ENCODE measurements around the gene ZC3H12D.

The ZC3H12D gene

DNA sequence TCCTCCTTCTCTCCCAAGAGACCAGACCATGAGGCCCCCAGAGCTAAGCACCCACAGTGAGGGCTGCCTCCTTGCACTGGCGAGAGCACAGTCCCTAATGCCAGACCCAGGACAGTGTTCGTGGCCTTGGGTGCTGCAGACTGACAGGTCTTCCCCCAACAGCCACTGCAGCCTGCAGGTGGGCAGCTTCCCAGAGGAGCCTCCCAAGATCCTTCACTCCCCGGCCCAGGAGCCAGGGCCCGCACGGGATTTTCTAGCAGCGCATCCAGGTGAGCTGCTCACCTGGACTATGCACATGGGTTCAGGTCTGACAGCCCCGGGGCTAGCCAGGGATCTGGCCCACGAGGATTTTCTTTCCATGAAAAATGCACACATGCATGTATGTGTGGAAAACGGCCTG lies 43.1 kb downstream of the ZC3H12D start:
- no peak overlapping the region for H3K4me3 ChIP-seq (ENCODE audit: low read depth, low read length)
- H3K27me3 ChIP-seq (ENCODE audit: insufficient read depth, low read length), result peaks cover 9% of the 10 kb centered on the region; the same call in 1 of the 2 replicates
- no peak overlapping the region for H2AFZ ChIP-seq (ENCODE audit: low read length, unreplicated experiment)
- no peak overlapping the region for H3K27ac ChIP-seq (ENCODE audit: low read depth, low read length)
- H3K4me1 ChIP-seq (ENCODE audit: control insufficient read depth, insufficient read depth, low read length, unreplicated experiment), result no peaks in the 10 kb centered on the region
- H3K36me3 ChIP-seq (ENCODE audit: insufficient read depth, low read length), result no peaks in the 10 kb centered on the region
- H3K79me2 ChIP-seq (ENCODE audit: control insufficient read depth, insufficient read depth, low read length, unreplicated experiment), result no peaks in the 10 kb centered on the region

DNA sequence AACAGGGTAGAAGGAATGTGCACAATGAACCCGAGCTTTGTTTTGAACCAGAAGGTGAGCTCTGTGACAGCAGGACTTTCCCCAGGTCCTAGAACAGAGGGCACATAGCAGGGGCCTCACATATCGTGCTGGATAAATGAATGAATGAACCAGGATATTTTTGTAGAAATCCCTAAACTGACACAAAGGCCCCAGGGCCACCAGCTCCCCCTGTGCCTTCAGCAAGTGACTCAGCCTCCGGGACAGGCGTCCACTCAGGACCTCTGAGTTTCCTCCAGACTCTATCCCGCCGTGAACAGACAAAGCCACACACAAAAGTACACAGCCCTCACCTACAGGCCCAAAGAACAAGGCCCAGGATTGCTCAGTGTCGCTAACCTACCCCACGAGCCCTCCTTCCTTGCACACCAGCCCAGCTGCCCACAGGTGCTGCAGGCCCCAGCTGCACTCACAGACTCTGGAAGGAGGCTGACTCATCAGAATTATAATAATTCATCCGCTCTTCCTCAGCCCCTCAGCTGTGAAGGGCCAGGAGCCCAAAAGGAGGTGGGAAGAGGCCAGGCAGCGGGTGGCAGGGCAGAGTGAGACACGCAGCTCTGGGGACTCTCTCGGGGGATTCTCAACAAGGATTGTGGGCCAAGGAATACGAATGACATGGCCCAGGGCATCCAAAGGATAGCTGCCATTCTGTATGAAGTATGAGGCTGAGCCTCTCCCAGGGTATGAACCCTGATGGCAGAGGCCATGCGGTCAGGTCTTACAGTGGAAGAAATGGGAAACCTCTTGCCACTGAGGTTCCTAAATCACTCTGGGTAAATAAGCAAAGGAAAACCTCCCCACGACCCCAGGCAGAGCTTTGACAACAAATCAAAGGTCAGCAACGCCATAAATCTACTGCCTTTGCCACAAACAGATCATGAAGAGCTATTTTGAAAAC lies 43.8 kb downstream of the ZC3H12D start:
- H3K79me2 ChIP-seq (ENCODE audit: control insufficient read depth, insufficient read depth, low read length, unreplicated experiment), result no peaks in the 10 kb centered on the region
- no peaks in the 10 kb centered on the region for H3K36me3 ChIP-seq (ENCODE audit: insufficient read depth, low read length)
- H3K4me3 ChIP-seq (ENCODE audit: low read depth, low read length), result no peak overlapping the region
- no peaks in the 10 kb centered on the region for H3K4me1 ChIP-seq (ENCODE audit: control insufficient read depth, insufficient read depth, low read length, unreplicated experiment)
- H3K27me3 ChIP-seq (ENCODE audit: insufficient read depth, low read length), result peaks cover 2% of the 10 kb centered on the region; the same call in 1 of the 2 replicates
- no peak overlapping the region for H2AFZ ChIP-seq (ENCODE audit: low read length, unreplicated experiment)
- H3K27ac ChIP-seq (ENCODE audit: low read depth, low read length), result no peak overlapping the region

DNA sequence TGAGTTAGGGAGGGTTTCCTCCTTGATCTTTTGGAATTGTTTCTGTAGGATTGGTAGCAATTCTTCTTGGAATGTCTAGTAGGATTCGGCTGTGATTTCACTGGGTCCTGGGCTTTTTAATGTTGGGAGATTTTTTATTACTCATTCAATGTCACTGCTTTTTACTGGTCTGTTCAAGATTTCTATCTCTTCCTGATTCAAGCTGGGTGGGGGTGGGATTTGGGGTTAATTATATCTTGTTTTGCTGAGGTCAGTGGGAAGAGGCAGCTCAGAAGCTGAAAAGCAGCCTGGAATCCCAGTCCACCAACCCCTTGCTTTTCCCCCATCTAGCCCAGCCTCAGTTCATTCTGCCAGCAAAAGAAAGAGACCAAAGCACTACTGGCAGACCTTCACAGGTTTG lies 45.2 kb downstream of the ZC3H12D start:
- H3K4me1 ChIP-seq (ENCODE audit: control insufficient read depth, insufficient read depth, low read length, unreplicated experiment), result no peaks in the 10 kb centered on the region
- no peak overlapping the region for H3K4me3 ChIP-seq (ENCODE audit: low read depth, low read length)
- H3K27ac ChIP-seq (ENCODE audit: low read depth, low read length), result no peak overlapping the region
- H3K36me3 ChIP-seq (ENCODE audit: insufficient read depth, low read length), result no peaks in the 10 kb centered on the region
- no peaks in the 10 kb centered on the region for H3K79me2 ChIP-seq (ENCODE audit: control insufficient read depth, insufficient read depth, low read length, unreplicated experiment)
- H2AFZ ChIP-seq (ENCODE audit: low read length, unreplicated experiment), result no peak overlapping the region
- H3K27me3 ChIP-seq (ENCODE audit: insufficient read depth, low read length), result no peaks in the 10 kb centered on the region; the same call in 1 of the 2 replicates

DNA sequence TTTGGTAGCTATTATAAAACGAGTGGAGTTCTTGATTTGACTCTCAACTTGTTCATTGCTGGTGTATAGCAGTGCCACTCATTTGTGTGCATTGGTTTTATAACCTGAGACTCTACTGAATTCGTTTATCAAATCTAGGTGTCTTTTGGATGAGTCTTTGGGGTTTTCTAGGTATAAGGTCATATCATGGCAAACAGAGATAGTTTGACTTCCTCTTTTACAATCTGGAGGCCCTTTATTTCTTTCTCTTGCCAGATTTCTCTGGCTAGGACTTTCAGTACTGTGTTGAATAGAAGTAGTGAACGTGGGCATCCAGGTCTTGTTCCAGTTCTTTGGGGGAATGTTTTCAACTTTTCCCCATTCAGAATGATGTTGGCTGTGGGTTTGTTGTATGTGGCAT lies 46.0 kb downstream of the ZC3H12D start:
- H3K4me1 ChIP-seq (ENCODE audit: control insufficient read depth, insufficient read depth, low read length, unreplicated experiment), result no peaks in the 10 kb centered on the region
- H3K27me3 ChIP-seq (ENCODE audit: insufficient read depth, low read length), result no peaks in the 10 kb centered on the region; the same call in 1 of the 2 replicates
- H3K36me3 ChIP-seq (ENCODE audit: insufficient read depth, low read length), result no peaks in the 10 kb centered on the region
- H2AFZ ChIP-seq (ENCODE audit: low read length, unreplicated experiment), result no peak overlapping the region
- no peaks in the 10 kb centered on the region for H3K79me2 ChIP-seq (ENCODE audit: control insufficient read depth, insufficient read depth, low read length, unreplicated experiment)
- no peak overlapping the region for H3K4me3 ChIP-seq (ENCODE audit: low read depth, low read length)
- no peak overlapping the region for H3K27ac ChIP-seq (ENCODE audit: low read depth, low read length)

DNA sequence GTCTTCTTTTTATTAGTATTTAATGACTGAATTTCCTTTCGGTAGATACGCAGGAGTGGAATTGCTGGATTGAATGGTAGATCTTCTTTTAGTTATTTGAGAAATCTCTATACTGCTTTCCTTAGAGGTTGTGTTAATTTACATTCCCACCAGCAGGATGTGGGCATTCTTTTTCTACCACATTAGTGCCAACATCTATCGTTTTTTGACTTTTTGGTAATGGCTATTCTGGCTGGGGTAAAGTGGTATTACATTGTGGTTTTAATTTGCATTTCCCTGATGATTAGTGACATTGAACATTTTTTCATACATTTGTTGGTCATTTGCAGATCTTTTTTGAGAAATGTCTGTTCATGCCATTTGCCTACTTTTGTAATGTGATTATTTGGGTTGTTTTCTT lies 47.6 kb downstream of the ZC3H12D start:
- no peaks in the 10 kb centered on the region for H3K36me3 ChIP-seq (ENCODE audit: insufficient read depth, low read length)
- H3K4me3 ChIP-seq (ENCODE audit: low read depth, low read length), result no peak overlapping the region
- no peaks in the 10 kb centered on the region for H3K4me1 ChIP-seq (ENCODE audit: control insufficient read depth, insufficient read depth, low read length, unreplicated experiment)
- H2AFZ ChIP-seq (ENCODE audit: low read length, unreplicated experiment), result no peak overlapping the region
- H3K27ac ChIP-seq (ENCODE audit: low read depth, low read length), result no peak overlapping the region
- no peaks in the 10 kb centered on the region for H3K79me2 ChIP-seq (ENCODE audit: control insufficient read depth, insufficient read depth, low read length, unreplicated experiment)
- H3K27me3 ChIP-seq (ENCODE audit: insufficient read depth, low read length), result no peaks in the 10 kb centered on the region

DNA sequence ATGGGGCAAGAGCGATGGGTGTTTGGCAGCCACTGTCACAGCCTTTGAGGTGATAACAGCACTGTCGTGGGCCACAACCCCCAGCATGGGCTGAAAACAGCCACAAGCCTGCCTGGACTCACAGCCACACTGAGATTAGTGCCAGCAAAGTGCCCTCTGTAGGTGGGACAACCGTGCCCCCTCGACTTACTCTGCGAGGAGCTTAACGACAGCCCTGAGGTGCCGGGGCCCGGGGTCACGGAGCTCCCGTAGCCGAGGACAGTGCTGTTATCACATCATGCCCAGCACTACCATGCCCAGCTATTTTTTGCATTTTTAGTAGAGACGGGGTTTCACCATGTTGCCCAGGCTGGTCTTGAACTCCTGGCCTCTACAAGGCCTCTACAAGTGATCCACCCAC lies 48.2 kb downstream of the ZC3H12D start:
- no peak overlapping the region for H3K27ac ChIP-seq (ENCODE audit: low read depth, low read length)
- H3K79me2 ChIP-seq (ENCODE audit: control insufficient read depth, insufficient read depth, low read length, unreplicated experiment), result no peaks in the 10 kb centered on the region
- no peaks in the 10 kb centered on the region for H3K36me3 ChIP-seq (ENCODE audit: insufficient read depth, low read length)
- no peak overlapping the region for H3K4me3 ChIP-seq (ENCODE audit: low read depth, low read length)
- no peaks in the 10 kb centered on the region for H3K4me1 ChIP-seq (ENCODE audit: control insufficient read depth, insufficient read depth, low read length, unreplicated experiment)
- H3K27me3 ChIP-seq (ENCODE audit: insufficient read depth, low read length), result no peaks in the 10 kb centered on the region
- H2AFZ ChIP-seq (ENCODE audit: low read length, unreplicated experiment), result no peak overlapping the region

DNA sequence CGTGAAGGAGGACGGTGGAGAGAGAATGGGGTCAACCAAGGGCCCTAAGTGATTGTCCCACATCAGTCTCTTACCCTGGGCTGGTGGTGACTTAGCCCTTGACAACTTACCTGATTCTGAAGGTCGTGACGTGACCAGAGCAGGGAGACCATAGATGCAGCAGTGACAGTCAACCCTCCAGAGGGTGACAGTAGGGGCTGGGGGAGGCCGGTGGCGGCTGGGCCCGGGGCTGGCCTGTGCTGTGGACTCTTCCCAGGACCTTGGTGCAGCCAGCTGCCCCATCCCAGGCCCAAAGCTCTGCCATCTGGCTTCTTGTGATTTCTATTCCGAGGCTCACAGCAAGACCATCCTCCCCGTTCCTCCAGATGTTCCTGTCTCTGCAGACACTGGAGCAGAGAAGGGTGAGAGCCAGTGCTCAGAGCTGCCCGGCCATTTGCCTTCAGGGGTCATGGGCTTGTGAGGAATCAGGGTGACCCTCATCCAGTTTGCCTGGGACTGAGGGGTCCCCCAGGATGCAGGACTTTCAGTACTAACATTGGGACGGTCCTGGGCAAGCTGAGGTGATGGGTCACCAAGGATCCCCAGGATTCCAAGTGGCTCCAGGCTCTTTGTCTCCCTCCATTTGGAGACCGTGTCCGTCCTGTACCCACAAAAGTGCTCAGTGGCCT lies 48.8 kb downstream of the ZC3H12D start:
- Histone ChIP-seq H3K36me3 (ENCODE audit: insufficient read depth, low read length) (no peaks in the 10 kb centered on the region), H3K4me1 (ENCODE audit: control insufficient read depth, insufficient read depth, low read length, unreplicated experiment) (no peaks in the 10 kb centered on the region), H3K79me2 (ENCODE audit: control insufficient read depth, insufficient read depth, low read length, unreplicated experiment) (no peaks in the 10 kb centered on the region), H3K27ac (ENCODE audit: low read depth, low read length) (no peak overlapping the region), H2AFZ (ENCODE audit: low read length, unreplicated experiment) (no peak overlapping the region), H3K27me3 (ENCODE audit: insufficient read depth, low read length) (no peaks in the 10 kb centered on the region), H3K4me3 (ENCODE audit: low read depth, low read length) (no peak overlapping the region)

DNA sequence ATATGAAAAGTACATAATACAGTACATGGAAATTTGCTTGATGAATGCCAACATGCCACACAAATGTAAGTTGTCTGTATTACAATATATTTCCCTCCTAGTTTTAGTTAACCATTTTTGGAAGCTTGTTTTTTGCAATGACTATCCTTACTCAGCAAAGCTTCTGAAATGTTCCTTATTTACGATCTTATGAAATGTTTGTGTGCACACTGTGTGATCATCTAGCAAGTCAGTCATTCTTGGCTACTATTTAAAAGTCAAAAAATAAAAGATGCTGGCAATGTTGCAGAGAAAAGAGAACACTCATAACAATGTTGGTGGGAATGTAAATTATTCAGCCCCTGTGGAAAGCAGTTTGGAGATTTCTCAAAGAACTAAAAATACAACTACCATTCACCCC lies 50.9 kb downstream of the ZC3H12D start:
- no peak overlapping the region for H2AFZ ChIP-seq (ENCODE audit: low read length, unreplicated experiment)
- H3K4me3 ChIP-seq (ENCODE audit: low read depth, low read length), result no peak overlapping the region

DNA sequence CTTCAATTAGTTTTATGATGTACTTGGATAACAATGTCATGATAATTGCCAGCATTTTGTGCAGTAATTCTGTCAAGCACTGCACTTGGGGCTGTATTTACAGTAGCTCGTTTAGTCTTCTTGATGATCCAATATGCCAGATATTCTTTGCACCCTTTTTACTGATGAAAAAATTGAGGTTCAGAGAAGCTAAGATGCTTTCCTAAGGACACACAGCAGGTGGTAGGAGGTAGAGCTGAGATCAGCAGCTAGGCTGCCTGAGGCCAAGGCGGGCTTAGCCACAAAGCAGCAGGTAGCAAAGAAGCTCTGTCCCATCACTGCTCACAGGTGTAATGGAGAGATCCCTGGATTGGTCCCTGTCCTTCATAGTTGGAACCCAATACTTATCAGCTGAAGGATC lies 51.4 kb downstream of the ZC3H12D start:
- H3K4me3 ChIP-seq (ENCODE audit: low read depth, low read length), result no peak overlapping the region
- H2AFZ ChIP-seq (ENCODE audit: low read length, unreplicated experiment), result no peak overlapping the region
- no peaks in the 10 kb centered on the region for H3K79me2 ChIP-seq (ENCODE audit: control insufficient read depth, insufficient read depth, low read length, unreplicated experiment)
- H3K27ac ChIP-seq (ENCODE audit: low read depth, low read length), result no peak overlapping the region
- no peaks in the 10 kb centered on the region for H3K27me3 ChIP-seq (ENCODE audit: insufficient read depth, low read length)
- H3K36me3 ChIP-seq (ENCODE audit: insufficient read depth, low read length), result no peaks in the 10 kb centered on the region
- no peaks in the 10 kb centered on the region for H3K4me1 ChIP-seq (ENCODE audit: control insufficient read depth, insufficient read depth, low read length, unreplicated experiment)

More for the DNA sequence above, 50.9 kb downstream of the ZC3H12D start:
- Histone ChIP-seq H3K27me3 (ENCODE audit: insufficient read depth, low read length) (no peaks in the 10 kb centered on the region), H3K27ac (ENCODE audit: low read depth, low read length) (no peak overlapping the region), H3K79me2 (ENCODE audit: control insufficient read depth, insufficient read depth, low read length, unreplicated experiment) (no peaks in the 10 kb centered on the region), H3K36me3 (ENCODE audit: insufficient read depth, low read length) (no peaks in the 10 kb centered on the region), H3K4me1 (ENCODE audit: control insufficient read depth, insufficient read depth, low read length, unreplicated experiment) (no peaks in the 10 kb centered on the region)

DNA sequence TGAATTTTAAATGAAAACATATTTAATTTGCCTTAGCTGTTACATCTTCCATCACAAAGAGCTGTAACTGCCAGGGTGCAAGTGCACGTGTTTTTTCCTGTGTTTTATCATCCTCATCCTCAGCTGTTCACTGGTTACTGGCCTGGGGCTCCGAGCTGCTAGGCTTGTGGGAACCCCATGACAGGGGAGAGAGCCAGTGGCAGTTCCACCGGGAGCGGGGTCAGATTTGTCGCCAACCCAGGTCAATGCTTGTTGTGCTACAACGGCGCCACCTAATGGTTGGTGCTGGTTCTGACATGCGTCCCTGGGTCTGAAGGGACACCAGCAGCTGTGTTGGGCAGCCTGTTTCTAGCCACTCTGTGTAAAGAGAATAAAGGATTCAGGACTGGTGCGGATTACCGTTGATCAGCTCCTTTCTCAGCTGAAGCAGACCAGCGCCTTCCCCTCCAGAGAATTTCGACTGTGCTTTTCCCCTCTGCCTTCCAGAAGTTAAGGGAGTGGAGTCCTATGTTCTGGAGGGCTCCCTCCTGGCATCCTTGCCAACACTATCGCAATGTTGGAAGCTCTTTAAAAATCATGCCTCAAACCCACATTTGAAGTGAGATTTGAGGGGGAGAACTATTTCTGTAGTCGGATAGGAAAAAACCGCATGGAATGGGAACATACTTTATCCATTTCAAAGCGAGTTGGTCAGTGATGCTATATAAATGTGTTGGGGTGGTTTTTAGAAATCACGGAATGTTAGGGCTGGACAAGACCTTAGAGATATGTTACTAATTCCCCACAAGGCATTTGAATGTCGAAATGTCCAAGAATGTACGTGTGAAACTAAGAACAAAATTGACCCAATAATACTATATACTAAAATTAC lies 52.7 kb downstream of the ZC3H12D start:
- peak overlapping the region; percentile 17 for H2AFZ ChIP-seq (ENCODE audit: low read length, unreplicated experiment)
- no peak overlapping the region for H3K27ac ChIP-seq (ENCODE audit: low read depth, low read length)
- H3K4me3 ChIP-seq (ENCODE audit: low read depth, low read length), result no peak overlapping the region
- H3K27me3 ChIP-seq (ENCODE audit: insufficient read depth, low read length), result no peaks in the 10 kb centered on the region
- H3K36me3 ChIP-seq (ENCODE audit: insufficient read depth, low read length), result no peaks in the 10 kb centered on the region
- no peaks in the 10 kb centered on the region for H3K79me2 ChIP-seq (ENCODE audit: control insufficient read depth, insufficient read depth, low read length, unreplicated experiment)
- H3K4me1 ChIP-seq (ENCODE audit: control insufficient read depth, insufficient read depth, low read length, unreplicated experiment), result no peaks in the 10 kb centered on the region

All from ACC112 (cell line).